Tibial nerve (tissue), 4 donors: ENCODE measurements around the gene ERI2. TPM values are rescaled to one million over a fixed set of nuclear protein-coding genes. Genes with fewer than 3 reads are reported as not detected.
A peak's percentile ranks its signal among the peaks of the same experiment; 100 is the strongest.
"Not testable (repeated sequence)": the region's sequence is repeated elsewhere in the genome, so short reads cannot be mapped to it uniquely, and the experiment has no call there.

Experiments
- DNase-seq, 2 donors: peaks; one replicate each; pipeline ENCODE4 v3.0.0-alpha.2; 2019; ENCODE audit warnings: low spot score in 2 of 2
- H3K27ac ChIP-seq, 4 donors: fragments of 200-600 bp; sonication (generic) in 3 of 4; one replicate each; pipeline ENCODE4 v1.5.1; 2017 to 2019; ENCODE audit warnings: mild to moderate bottlenecking in 1 of 4
- H3K27me3 ChIP-seq, 2 donors: fragments of 200-600 bp; sonication (generic) in 1 of 2; one replicate each; pipeline versions ENCODE4 v1.5.1 to v1.6.0; 2017 to 2019
- H3K36me3 ChIP-seq, 3 donors: fragments of 200-600 bp; sonication (generic); one replicate each; pipeline ENCODE4 v1.5.1; 2018 to 2019
- H3K4me1 ChIP-seq, 4 donors: fragments of 200-600 bp; sonication (generic) in 3 of 4; one replicate each; pipeline ENCODE4 v1.5.1; 2017 to 2019
- H3K4me3 ChIP-seq, 4 donors: fragments of 200-600 bp; sonication (generic) in 3 of 4; one replicate each; pipeline ENCODE4 v1.5.1; 2017 to 2019; ENCODE audit warnings: mild to moderate bottlenecking in 1 of 4, moderate library complexity in 1 of 4
- H3K9me3 ChIP-seq, 4 donors: fragments of 200-600 bp; sonication (generic) in 3 of 4; one replicate each; pipeline ENCODE4 v1.5.1; 2017 to 2019
- CTCF ChIP-seq, 5 experiments: fragments of 200-600 bp in 3 of 5; fragments of 450-650 bp in 2 of 5; sonication (generic) in 3 of 5; IDR thresholded peaks; one replicate each; pipeline ENCODE4 v1.5.1; 2016 to 2019; ENCODE audit warnings: antibody characterized with exemption in 5 of 5, mild to moderate bottlenecking in 3 of 5, moderate library complexity in 2 of 5
- EP300 ChIP-seq, 2 donors: sonication (generic); formaldehyde crosslinking; IDR thresholded peaks; one replicate each; pipeline ENCODE4 v1.6.1; 2017; ENCODE audit warnings: antibody characterized with exemption in 2 of 2, mild to moderate bottlenecking in 1 of 2
- POLR2A ChIP-seq, 2 donors: fragments of 450-650 bp; IDR thresholded peaks; one replicate each; pipeline ENCODE4 v1.6.1; 2017; ENCODE audit warnings: antibody characterized with exemption in 2 of 2, mild to moderate bottlenecking in 2 of 2, moderate library complexity in 2 of 2
- whole genome bisulfite sequencing, 2 donors: methylation state at CpG; one replicate each; pipeline ENCODE4 v1.1.5; 2018; 5-methylcytosine and 5-hydroxymethylcytosine counted together
- total RNA-seq, 4 donors: library from RNA; depleted of rRNA; stranded (reverse); fragments of >200 nt; gene quantifications; one replicate each; pipeline ENCODE4 v1.1.0, GENCODE V29; 2016

Gene ERI2
- total RNA-seq, 4 donors from 2014 or later: 7.8 to 29.7 (median 19.0) TPM

- Histone ChIP-seq H3K4me3 (no peak overlapping the region), H3K27me3 (no peaks in the 10 kb centered on the region), H3K9me3 (no peaks in the 10 kb centered on the region), H3K27ac (no peak overlapping the region), H3K4me1 (no peaks in the 10 kb centered on the region), H3K36me3 (peaks cover 0 to 24% (median 0%) of the 10 kb centered on the region in 3 donors)
- no peak for TF ChIP-seq CTCF (IDR thresholded peaks at IDR 0.05)
- no peak for TF ChIP-seq EP300 (IDR thresholded peaks at IDR 0.05)
- TF ChIP-seq POLR2A (IDR thresholded peaks at IDR 0.05): no peak
- no peak for DNase-seq
- 96 to 97% methylated on average over 4 of the region's 4 CpGs for WGBS, 2 donors
These were observed 12.8 kb upstream of the ERI2 start for GRCh38 chr16:20818929-20819585.

GRCh38 chr16:20814784-20815183, 8.5 kb upstream of the ERI2 start:
- H3K36me3 ChIP-seq: peaks cover 0 to 17% (median 0%) of the 10 kb centered on the region in 3 donors
- WGBS, 2 donors: 85 to 87% methylated on average over 4 of the region's 4 CpGs

GRCh38 chr16:20812510-20812909, 6.2 kb upstream of the ERI2 start:
- no peaks in the 10 kb centered on the region for H3K9me3 ChIP-seq
- H3K27me3 ChIP-seq: no peaks in the 10 kb centered on the region
- TF ChIP-seq CTCF (IDR thresholded peaks at IDR 0.05) (no peak), POLR2A (IDR thresholded peaks at IDR 0.05) (no peak), EP300 (IDR thresholded peaks at IDR 0.05) (no peak)
- no peak for DNase-seq
- peaks cover 0 to 7% (median 0%) of the 10 kb centered on the region in 3 donors for H3K36me3 ChIP-seq
- 51 to 62% methylated on average over 2 of the region's 2 CpGs for WGBS, 2 donors
- peaks cover 0 to 4% (median 0%) of the 10 kb centered on the region in 4 donors for H3K4me1 ChIP-seq
- H3K27ac ChIP-seq: no peak overlapping the region
- H3K4me3 ChIP-seq: no peak overlapping the region

More at GRCh38 chr16:20814784-20815183, 8.5 kb upstream of the ERI2 start:
- H3K4me3 ChIP-seq: no peak overlapping the region
- no peak for DNase-seq
- TF ChIP-seq POLR2A (IDR thresholded peaks at IDR 0.05) (no peak), EP300 (IDR thresholded peaks at IDR 0.05) (no peak), CTCF (IDR thresholded peaks at IDR 0.05) (no peak)
- H3K9me3 ChIP-seq: no peaks in the 10 kb centered on the region
- no peak overlapping the region for H3K27ac ChIP-seq
- H3K27me3 ChIP-seq: no peaks in the 10 kb centered on the region
- H3K4me1 ChIP-seq: no peaks in the 10 kb centered on the region

- TF ChIP-seq EP300 (IDR thresholded peaks at IDR 0.05) (no peak), CTCF (IDR thresholded peaks at IDR 0.05) (no peak), POLR2A (IDR thresholded peaks at IDR 0.05) (no peak)
- no peak for DNase-seq
- 95 to 96% methylated on average over 10 of the region's 10 CpGs for WGBS, 2 donors
These were observed 5.7 kb upstream of the ERI2 start for GRCh38 chr16:20811889-20812439.

GRCh38 chr16:20807862-20808261, 1.6 kb upstream of the ERI2 start:
- DNase-seq: no peak
- H3K27ac ChIP-seq: no peak overlapping the region
- H3K36me3 ChIP-seq: no peaks in the 10 kb centered on the region
- no peak for TF ChIP-seq POLR2A (IDR thresholded peaks at IDR 0.05)
- no peaks in the 10 kb centered on the region for H3K27me3 ChIP-seq
- no peak overlapping the region for H3K4me3 ChIP-seq
- peaks cover 0 to 21% (median 5%) of the 10 kb centered on the region in 4 donors for H3K4me1 ChIP-seq
- H3K9me3 ChIP-seq: no peaks in the 10 kb centered on the region
- WGBS, 2 donors: 93% methylated on average over 11 of the region's 11 CpGs

More at GRCh38 chr16:20811889-20812439, 5.7 kb upstream of the ERI2 start:
- H3K27me3 ChIP-seq: no peaks in the 10 kb centered on the region
- no peak overlapping the region for H3K4me3 ChIP-seq
- no peak overlapping the region for H3K27ac ChIP-seq
- peaks cover 0 to 9% (median 4%) of the 10 kb centered on the region in 4 donors for H3K4me1 ChIP-seq
- no peaks in the 10 kb centered on the region for H3K9me3 ChIP-seq
- peaks cover 0 to 7% (median 0%) of the 10 kb centered on the region in 3 donors for H3K36me3 ChIP-seq

- peak overlapping the region; percentile 60 to 89 (median 80) for H3K4me3 ChIP-seq
- 5 to 10% methylated on average over 12 of the region's 12 CpGs for WGBS, 2 donors
- DNase-seq, H3K9me3 ChIP-seq, H3K36me3 ChIP-seq, H3K27me3 ChIP-seq: not testable (repeated sequence)
- peak overlapping the region; percentile 63 to 95 (median 85) for H3K27ac ChIP-seq
- H3K4me1 ChIP-seq: peaks cover 0 to 21% (median 5%) of the 10 kb centered on the region in 4 donors
These were observed 546 bp downstream of the ERI2 start for GRCh38 chr16:20805684-20806167.
